CD4-positive, alpha-beta T cell treated with Interleukin-17A for 1 hour (primary cell): ENCODE data around the gene ATP4A.

Experiments
- DNase-seq: peaks from one replicate; pipeline ENCODE4 v3.0.0-alpha.2; 2020

The ATP4A gene

GRCh38 chr19:35549174-35549788, 14.2 kb downstream of the ATP4A start:
- peak; percentile 72 for DNase-seq

- no peak for DNase-seq
These were observed 16.9 kb downstream of the ATP4A start for GRCh38 chr19:35546532-35546931.

- peak; percentile 55 for DNase-seq
These were observed 17.5 kb downstream of the ATP4A start for GRCh38 chr19:35545855-35546381.

GRCh38 chr19:35545001-35545854, 18.2 kb downstream of the ATP4A start, which contains the start of gene TMEM147:
Gene TMEM147, plus strand, starts transcription at chr19:35545626. Its CDS starts 114 bp downstream, at chr19:35545740.
- DNase-seq, result peak; percentile 83

- DNase-seq, result no peak
These were observed 19.2 kb downstream of the ATP4A start for GRCh38 chr19:35544110-35544802.

- DNase-seq, result no peak
These were observed 20.0 kb downstream of the ATP4A start for GRCh38 chr19:35543280-35544109.

- DNase-seq, result no peak
These were observed 21.2 kb downstream of the ATP4A start for GRCh38 chr19:35542209-35542608.

- no peak for DNase-seq
These were observed 23.0 kb downstream of the ATP4A start for GRCh38 chr19:35540356-35540927.

- DNase-seq, result no peak
These were observed 23.6 kb downstream of the ATP4A start for GRCh38 chr19:35539850-35540249.

- no peak for DNase-seq
These were observed 24.1 kb downstream of the ATP4A start for GRCh38 chr19:35539314-35539713.

- no peak for DNase-seq
These were observed 28.5 kb downstream of the ATP4A start for GRCh38 chr19:35534803-35535480.

- DNase-seq, result peak; percentile 47
These were observed 29.6 kb downstream of the ATP4A start for GRCh38 chr19:35533822-35534392.

- no peak for DNase-seq
These were observed 30.1 kb downstream of the ATP4A start, which contains the start of gene GAPDHS for GRCh38 chr19:35533201-35533821. Gene GAPDHS, plus strand, starts transcription at chr19:35533456. Its CDS starts 72 bp downstream, at chr19:35533528.

- DNase-seq, result no peak
These were observed 32.2 kb downstream of the ATP4A start for GRCh38 chr19:35531291-35531690.

- no peak for DNase-seq
These were observed 33.9 kb downstream of the ATP4A start for GRCh38 chr19:35529241-35530218.

GRCh38 chr19:35528218-35529038, 35.0 kb downstream of the ATP4A start, which contains the start of gene SBSN:
Gene SBSN, minus strand, starts transcription at chr19:35528311. Its CDS starts 30 bp downstream, at chr19:35528281.
- no peak for DNase-seq

GRCh38 chr19:35525873-35526272, 37.6 kb downstream of the ATP4A start:
- no peak for DNase-seq

- no peak for DNase-seq
These were observed 39.1 kb downstream of the ATP4A start for GRCh38 chr19:35524181-35524837.
